Endometrial microvascular endothelial cells (primary cell): Measurements from ENCODE around the gene CRTC1. TPM values are rescaled to one million over a fixed set of nuclear protein-coding genes. Genes with fewer than 3 reads are reported as not detected.

Source experiments
- in situ Hi-C: cut with HindIII; loops from 2 replicates; pipeline ENCODE4 v1.10.0; 2017; ENCODE audit warnings: low sequenced_read_pairs, low pct_unique_long_range_greater_than_20kb; ENCODE audit errors: inconsistent ontology term
- total RNA-seq: library from RNA; depleted of rRNA; stranded (reverse); fragments of >200 nt; gene quantifications from one replicate; pipeline ENCODE4 v1.2.3, GENCODE V29; 2015; ENCODE audit errors: inconsistent ontology term

The CRTC1 gene
- total RNA-seq, 1 donor from 2014 or later = 2.3 TPM

- in situ Hi-C loops = no loop called here
Observed at GRCh38 chr19:18737337-18737953, 54.0 kb downstream of the CRTC1 start.

GRCh38 chr19:18737954-18738351 lies 54.5 kb downstream of the CRTC1 start:
- in situ Hi-C loops = no loop called here

GRCh38 chr19:18738961-18739690 lies 55.6 kb downstream of the CRTC1 start:
- in situ Hi-C loops = no loop called here

- in situ Hi-C loops = no loop called here
Observed at GRCh38 chr19:18741124-18742121, 57.9 kb downstream of the CRTC1 start.

GRCh38 chr19:18742324-18742723 lies 58.8 kb downstream of the CRTC1 start:
- in situ Hi-C loops = no loop called here

- in situ Hi-C loops = no loop called here
Observed at GRCh38 chr19:18742838-18743783, 59.6 kb downstream of the CRTC1 start.

GRCh38 chr19:18743784-18744418 lies 60.4 kb downstream of the CRTC1 start:
- in situ Hi-C loops = no loop called here

- in situ Hi-C loops = no loop called here
Observed at GRCh38 chr19:18745012-18745735, 61.7 kb downstream of the CRTC1 start.

- in situ Hi-C loops = no loop called here
Observed at GRCh38 chr19:18745931-18746330, 62.5 kb downstream of the CRTC1 start.

- in situ Hi-C loops = no loop called here
Observed at GRCh38 chr19:18746401-18747325, 63.2 kb downstream of the CRTC1 start.

- in situ Hi-C loops = no loop called here
Observed at GRCh38 chr19:18749362-18750231, 66.1 kb downstream of the CRTC1 start.

- in situ Hi-C loops = no loop called here
Observed at GRCh38 chr19:18750295-18750970, 67.0 kb downstream of the CRTC1 start.

- in situ Hi-C loops = no loop called here
Observed at GRCh38 chr19:18751571-18751970, 68.1 kb downstream of the CRTC1 start.

- in situ Hi-C loops = no loop called here
Observed at GRCh38 chr19:18754501-18754900, 71.0 kb downstream of the CRTC1 start.

- in situ Hi-C loops = no loop called here
Observed at GRCh38 chr19:18756896-18757295, 73.4 kb downstream of the CRTC1 start.
